NCI-H82 treated with DMSO at 0.1 percent for 48 hours (cell line): Measurements from ENCODE around the gene ENTREP1.
"Not testable (repeated sequence)": the region's sequence is repeated elsewhere in the genome, so short reads cannot be mapped to it uniquely, and the experiment has no call there.

Experiments
- DNase-seq: peaks from one replicate; lab custom pipeline; 2025; ENCODE audit not compliant: unreplicated experiment; lab: John Stamatoyannopoulos, UW

Gene ENTREP1

GRCh38 chr9:69324549-69325401 is at the start of gene ENTREP1:
Gene ENTREP1, plus strand, starts transcription at chr9:69325215. Its CDS starts 95 bp downstream, at chr9:69325310.
- DNase-seq = no peak

- no peak for DNase-seq
Observed at GRCh38 chr9:69276775-69277174, 48.2 kb upstream of the ENTREP1 start.

- DNase-seq = no peak
Observed at GRCh38 chr9:69279084-69279731, 45.8 kb upstream of the ENTREP1 start.

- no peak for DNase-seq
Observed at GRCh38 chr9:69279733-69280132, 45.3 kb upstream of the ENTREP1 start.

GRCh38 chr9:69283003-69283402 is 42.0 kb upstream of the ENTREP1 start:
- no peak for DNase-seq

GRCh38 chr9:69292078-69292477 is 32.9 kb upstream of the ENTREP1 start:
- no peak for DNase-seq

- no peak for DNase-seq
Observed at GRCh38 chr9:69293156-69293555, 31.9 kb upstream of the ENTREP1 start.

- DNase-seq = no peak
Observed at GRCh38 chr9:69295872-69296552, 29.0 kb upstream of the ENTREP1 start.

GRCh38 chr9:69297300-69297980 is 27.6 kb upstream of the ENTREP1 start:
- DNase-seq = no peak

GRCh38 chr9:69299315-69299714 is 25.7 kb upstream of the ENTREP1 start:
- no peak for DNase-seq

GRCh38 chr9:69299826-69300225 is 25.2 kb upstream of the ENTREP1 start:
- no peak for DNase-seq

GRCh38 chr9:69303331-69303730 is 21.7 kb upstream of the ENTREP1 start:
- no peak for DNase-seq

GRCh38 chr9:69306895-69307445 is 18.0 kb upstream of the ENTREP1 start:
- DNase-seq = not testable (repeated sequence)

- no peak for DNase-seq
Observed at GRCh38 chr9:69307446-69308205, 17.4 kb upstream of the ENTREP1 start.

- no peak for DNase-seq
Observed at GRCh38 chr9:69308206-69308931, 16.6 kb upstream of the ENTREP1 start.

GRCh38 chr9:69313175-69313574 is 11.8 kb upstream of the ENTREP1 start:
- no peak for DNase-seq

GRCh38 chr9:69314547-69314946 is 10.5 kb upstream of the ENTREP1 start:
- no peak for DNase-seq

GRCh38 chr9:69317081-69317480 is 7.9 kb upstream of the ENTREP1 start:
- DNase-seq = no peak

- DNase-seq = no peak
Observed at GRCh38 chr9:69317894-69318293, 7.1 kb upstream of the ENTREP1 start.
